ENCODE measurements around the gene UQCR10. TPM values are rescaled to one million over a fixed set of nuclear protein-coding genes. Genes with fewer than 3 reads are reported as not detected.

UQCR10 gene
- total and polyA plus RNA-seq, 4 donors: 67.5 to 290 (median 133) TPM

DNA sequence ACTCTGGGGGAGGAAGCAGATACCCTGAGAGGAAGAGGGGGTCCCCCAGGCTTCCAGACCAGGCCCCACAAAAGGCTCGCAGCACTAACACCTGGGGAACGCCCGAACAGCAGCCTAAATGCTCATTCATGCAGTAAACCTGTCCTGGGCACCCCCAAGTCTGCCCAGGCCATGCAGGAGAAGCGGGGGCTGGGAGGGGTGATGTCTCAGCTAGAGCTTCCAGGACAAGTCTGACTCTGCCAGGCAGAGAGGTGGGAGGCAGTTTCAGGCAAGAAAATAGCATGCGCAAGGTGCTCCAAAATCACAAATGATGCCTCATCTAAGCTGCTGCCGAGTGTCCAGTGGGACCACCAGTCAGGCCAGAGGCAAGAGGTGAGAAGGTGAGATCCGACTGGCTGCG, 32.8 kb upstream of the UQCR10 start:
- no peak for TF ChIP-seq CTCF (IDR thresholded peaks at IDR 0.05; ENCODE audit: control extremely low read depth, extremely low read depth)
- Histone ChIP-seq H3K9me3 (ENCODE audit: control insufficient read depth in 4 of 4, insufficient read depth in 3 of 4, low read length in 3 of 4) (no peaks in the 10 kb centered on the region), H3K9ac (ENCODE audit: insufficient read depth in 1 of 2, low read length in 2 of 2) (no peak overlapping the region), H3K27ac (ENCODE audit: low read depth in 1 of 2, low read length in 1 of 2) (no peak overlapping the region), H3K27me3 (ENCODE audit: control insufficient read depth in 3 of 3, insufficient read depth in 3 of 3, low read length in 2 of 3) (no peaks in the 10 kb centered on the region), H3K4me3 (no peak overlapping the region), H3K4me1 (ENCODE audit: control insufficient read depth in 5 of 5, insufficient read depth in 5 of 5, low read length in 5 of 5) (peaks cover 0 to 12% (median 0%) of the 10 kb centered on the region in 5 donors), H3K36me3 (ENCODE audit: control insufficient read depth in 4 of 4, insufficient read depth in 4 of 4, low read length in 4 of 4) (peaks cover 0 to 39% (median 3%) of the 10 kb centered on the region in 4 donors)
- WGBS, 2 donors: 80 to 91% methylated on average over 8 of the region's 8 CpGs
- DNase-seq (no peak), ATAC-seq (ENCODE audit: insufficient read depth, low FRiP score) (no peak)

DNA sequence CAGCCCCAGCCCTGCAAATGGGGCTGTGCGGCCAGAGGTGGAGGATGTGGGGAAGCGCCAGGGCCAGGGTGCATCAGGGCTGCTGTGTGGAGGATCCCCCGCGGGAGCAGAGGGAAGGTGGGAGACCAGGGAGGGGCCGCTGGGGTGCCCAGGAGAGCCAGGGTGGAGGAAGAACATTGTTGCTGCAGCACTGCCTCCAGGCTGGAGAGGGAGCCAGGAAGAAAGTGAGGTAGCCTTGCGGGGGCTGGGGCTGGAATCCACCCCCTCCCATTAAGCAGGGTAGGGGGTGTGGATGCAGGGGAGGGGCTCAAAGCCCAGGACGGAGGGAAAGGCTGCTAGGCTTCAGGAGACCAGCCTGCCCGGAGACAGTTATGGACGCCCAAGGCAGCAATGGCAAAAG, 32.3 kb upstream of the UQCR10 start:
- H3K9ac ChIP-seq (ENCODE audit: insufficient read depth in 1 of 2, low read length in 2 of 2): no peak overlapping the region
- H3K4me3 ChIP-seq: no peak overlapping the region
- 77 to 88% methylated on average over 9 of the region's 9 CpGs for WGBS, 2 donors
- no peak for TF ChIP-seq CTCF (IDR thresholded peaks at IDR 0.05; ENCODE audit: control extremely low read depth, extremely low read depth)
- ATAC-seq (ENCODE audit: insufficient read depth, low FRiP score) (no peak), DNase-seq (no peak)
- no peak overlapping the region for H3K27ac ChIP-seq (ENCODE audit: low read depth in 1 of 2, low read length in 1 of 2)
- H3K4me1 ChIP-seq (ENCODE audit: control insufficient read depth in 5 of 5, insufficient read depth in 5 of 5, low read length in 5 of 5): peaks cover 0 to 12% (median 0%) of the 10 kb centered on the region in 5 donors
- peaks cover 0 to 40% (median 3%) of the 10 kb centered on the region in 4 donors for H3K36me3 ChIP-seq (ENCODE audit: control insufficient read depth in 4 of 4, insufficient read depth in 4 of 4, low read length in 4 of 4)
- H3K9me3 ChIP-seq (ENCODE audit: control insufficient read depth in 4 of 4, insufficient read depth in 3 of 4, low read length in 3 of 4): no peaks in the 10 kb centered on the region
- H3K27me3 ChIP-seq (ENCODE audit: control insufficient read depth in 3 of 3, insufficient read depth in 3 of 3, low read length in 2 of 3): no peaks in the 10 kb centered on the region

GRCh38 chr22:29735416-29735815, 31.8 kb upstream of the UQCR10 start:
- DNase-seq (no peak), ATAC-seq (ENCODE audit: insufficient read depth, low FRiP score) (no peak)
- no peak for TF ChIP-seq CTCF (IDR thresholded peaks at IDR 0.05; ENCODE audit: control extremely low read depth, extremely low read depth)
- peaks cover 0 to 12% (median 0%) of the 10 kb centered on the region in 5 donors for H3K4me1 ChIP-seq (ENCODE audit: control insufficient read depth in 5 of 5, insufficient read depth in 5 of 5, low read length in 5 of 5)
- peaks cover 0 to 45% (median 3%) of the 10 kb centered on the region in 4 donors for H3K36me3 ChIP-seq (ENCODE audit: control insufficient read depth in 4 of 4, insufficient read depth in 4 of 4, low read length in 4 of 4)
- H3K9ac ChIP-seq (ENCODE audit: insufficient read depth in 1 of 2, low read length in 2 of 2): no peak overlapping the region
- WGBS, 2 donors: 75 to 88% methylated on average over 1 of the region's 1 CpG
- H3K27ac ChIP-seq (ENCODE audit: low read depth in 1 of 2, low read length in 1 of 2): no peak overlapping the region
- no peak overlapping the region for H3K4me3 ChIP-seq
- no peaks in the 10 kb centered on the region for H3K9me3 ChIP-seq (ENCODE audit: control insufficient read depth in 4 of 4, insufficient read depth in 3 of 4, low read length in 3 of 4)
- no peaks in the 10 kb centered on the region for H3K27me3 ChIP-seq (ENCODE audit: control insufficient read depth in 3 of 3, insufficient read depth in 3 of 3, low read length in 2 of 3)
